Activated T-cell treated with anti-CD3 and anti-CD28 coated beads for 4 hours (primary cell): ENCODE data around the gene ROPN1.
"Not testable (repeated sequence)": the region's sequence is repeated elsewhere in the genome, so short reads cannot be mapped to it uniquely, and the experiment has no call there.

Source experiments
- DNase-seq: peaks from one replicate; pipeline ENCODE4 v3.0.0-alpha.2; 2020

ROPN1 gene

GRCh38 chr3:123993818-123994217, 1.9 kb upstream of the ROPN1 start:
- DNase-seq, result no peak

DNA sequence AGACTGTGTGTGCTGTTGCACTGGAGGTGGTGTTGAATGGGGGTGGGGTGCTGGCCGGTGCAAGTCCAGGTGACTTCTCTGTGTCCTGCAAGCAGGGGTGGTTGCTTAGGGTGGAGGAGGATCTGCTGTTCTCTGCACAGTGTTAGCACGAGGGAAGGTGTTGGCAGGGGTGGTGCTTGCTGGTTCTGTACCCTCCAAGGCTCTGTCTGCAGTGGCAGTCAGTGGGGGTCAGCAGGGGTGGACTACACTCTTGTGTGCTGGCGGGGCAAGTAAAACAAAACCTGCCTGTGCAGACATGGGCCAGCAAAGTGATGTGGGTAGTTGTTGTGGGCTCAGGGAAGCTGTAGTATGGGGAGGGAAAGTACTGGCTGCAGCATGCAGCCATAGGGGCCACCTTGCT, 5.5 kb downstream of the ROPN1 start:
- DNase-seq, result no peak

- no peak for DNase-seq
These were observed 7.0 kb downstream of the ROPN1 start for GRCh38 chr3:123984957-123985356.

- no peak for DNase-seq
These were observed 7.6 kb downstream of the ROPN1 start for GRCh38 chr3:123984350-123984749.

DNA sequence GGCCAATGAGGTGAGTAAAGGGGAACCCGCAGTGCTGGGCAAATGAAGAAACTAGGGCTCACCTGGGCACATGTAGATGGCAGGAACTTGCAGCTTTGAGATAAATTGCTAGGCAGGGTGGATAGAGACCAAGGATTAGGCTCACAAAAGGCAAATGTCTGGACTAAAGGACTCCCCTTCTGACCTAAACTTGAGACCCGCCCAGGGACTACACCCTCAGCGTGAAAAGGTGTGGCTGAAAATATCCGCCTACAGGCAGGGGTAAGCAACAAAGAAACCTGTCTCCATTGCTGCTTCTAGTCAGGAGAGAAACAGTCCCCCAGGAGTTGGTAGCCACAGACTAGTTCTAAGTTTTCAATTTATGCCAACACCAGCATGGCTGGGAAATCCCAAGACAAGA, 10.6 kb downstream of the ROPN1 start:
- DNase-seq, result not testable (repeated sequence)

- DNase-seq, result no peak
These were observed 11.4 kb downstream of the ROPN1 start for GRCh38 chr3:123980539-123980938.

GRCh38 chr3:123979525-123980501, 12.1 kb downstream of the ROPN1 start:
- not testable (repeated sequence) for DNase-seq

GRCh38 chr3:123976904-123977303, 15.0 kb downstream of the ROPN1 start:
- not testable (repeated sequence) for DNase-seq

DNA sequence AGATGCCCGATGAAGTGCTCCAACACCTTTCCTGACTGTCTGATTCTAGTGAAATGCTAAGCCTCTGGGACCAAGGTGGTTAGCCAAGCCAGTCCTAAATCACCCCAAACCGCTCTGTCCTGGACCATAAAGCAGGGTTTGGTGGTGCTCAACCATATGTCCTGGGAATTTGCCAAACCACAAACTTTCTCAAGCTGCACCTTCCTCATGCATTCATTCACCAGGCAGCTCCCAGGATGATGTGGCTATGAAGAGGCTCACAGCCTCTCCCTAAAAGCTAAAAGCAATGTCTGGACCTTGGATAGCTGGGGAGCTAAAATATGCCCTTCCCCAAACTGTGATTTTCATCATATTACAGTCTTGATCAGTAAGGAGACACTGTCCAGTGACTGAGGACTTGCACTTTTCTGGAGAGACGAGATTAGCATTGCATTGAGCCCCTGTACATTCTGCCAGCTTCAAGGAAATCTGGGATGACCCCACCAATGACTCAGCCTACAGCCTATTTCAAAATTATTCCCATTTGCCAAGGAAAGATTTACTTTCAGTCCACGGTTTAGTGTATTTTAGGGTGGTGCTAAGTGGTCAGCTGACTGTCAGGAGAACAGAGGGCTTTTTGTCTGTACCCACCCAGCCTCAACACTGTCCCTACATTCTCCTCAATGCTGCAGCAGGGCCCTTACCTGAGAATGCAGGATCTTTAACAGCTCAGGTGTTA, 15.6 kb downstream of the ROPN1 start:
- DNase-seq, result not testable (repeated sequence)

GRCh38 chr3:123975030-123975429, 16.9 kb downstream of the ROPN1 start:
- not testable (repeated sequence) for DNase-seq

DNA sequence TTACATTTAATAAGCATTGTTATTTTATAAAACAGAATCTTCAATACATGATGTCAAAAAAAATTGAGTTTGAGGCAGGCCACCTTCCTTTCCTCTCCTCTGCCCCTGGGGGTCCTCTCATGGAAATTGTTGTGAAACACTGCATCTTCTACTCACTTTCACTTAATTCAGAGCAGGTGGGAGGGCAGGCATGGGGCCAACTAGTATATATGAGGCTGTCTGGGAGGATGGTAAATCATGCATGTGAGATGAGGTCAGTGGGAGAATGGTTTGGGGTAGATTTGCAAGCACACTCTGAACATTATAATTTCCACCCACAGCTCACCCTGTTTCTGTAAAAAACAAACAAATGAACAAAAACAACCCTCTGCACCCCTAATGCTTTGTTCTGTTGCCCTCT, 20.5 kb downstream of the ROPN1 start:
- no peak for DNase-seq

DNA sequence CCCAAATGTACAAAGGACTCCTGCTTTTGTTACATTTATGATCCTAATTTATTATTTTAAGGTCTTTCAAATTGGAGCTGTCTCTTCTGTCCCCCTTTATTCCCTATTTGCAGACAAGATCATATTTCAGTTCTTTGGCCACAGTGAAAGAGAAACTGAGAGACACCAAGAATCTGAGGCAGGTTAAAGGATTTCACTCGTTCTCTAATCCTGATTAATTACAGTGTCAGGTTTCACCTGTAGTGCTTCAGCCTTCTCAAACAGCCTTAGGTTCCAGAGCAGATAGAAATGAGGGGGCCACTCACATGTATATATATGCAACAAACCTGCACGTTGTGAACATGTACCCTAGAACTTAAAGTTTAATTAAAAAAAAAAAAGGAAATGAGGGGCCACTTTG, 24.7 kb downstream of the ROPN1 start:
- not testable (repeated sequence) for DNase-seq

GRCh38 chr3:123966799-123967198, 25.1 kb downstream of the ROPN1 start:
- DNase-seq, result not testable (repeated sequence)

DNA sequence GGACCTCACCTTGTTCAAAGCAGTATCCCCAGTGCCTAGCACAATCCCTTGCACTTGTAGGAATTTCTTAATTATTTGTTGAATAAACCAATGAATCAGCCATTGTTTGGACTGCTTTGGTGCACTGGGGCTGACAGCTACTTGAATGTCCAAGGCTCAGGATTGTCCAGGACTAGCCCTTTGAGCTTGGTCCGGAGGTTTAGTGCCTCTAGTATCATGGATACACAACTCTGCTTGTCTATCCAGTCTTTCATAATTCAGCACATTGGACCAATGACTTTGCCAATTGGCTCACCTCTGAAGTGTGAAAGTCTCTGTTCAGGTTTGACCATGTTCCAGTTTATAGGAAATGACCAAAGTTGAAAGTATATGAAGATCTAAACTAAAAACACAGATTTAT, 27.1 kb downstream of the ROPN1 start:
- DNase-seq, result not testable (repeated sequence)

DNA sequence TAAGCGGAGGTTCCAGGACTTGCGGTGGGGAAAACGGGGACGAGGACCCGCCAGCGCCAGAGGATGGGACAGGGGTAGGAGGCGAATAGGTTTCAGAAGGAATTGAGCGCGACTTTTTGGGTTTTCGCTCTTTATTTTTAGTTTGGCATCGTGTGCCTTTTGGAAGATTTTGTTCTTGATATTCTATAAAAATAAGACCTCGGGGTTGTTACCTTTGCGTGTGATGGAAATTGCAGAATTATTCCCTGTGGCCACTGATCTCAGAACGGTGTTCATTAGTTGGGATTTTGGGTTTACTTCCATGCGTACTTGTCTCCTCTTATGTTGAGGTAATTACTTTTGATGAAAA, 30.4 kb downstream of the ROPN1 start:
- no peak for DNase-seq

DNA sequence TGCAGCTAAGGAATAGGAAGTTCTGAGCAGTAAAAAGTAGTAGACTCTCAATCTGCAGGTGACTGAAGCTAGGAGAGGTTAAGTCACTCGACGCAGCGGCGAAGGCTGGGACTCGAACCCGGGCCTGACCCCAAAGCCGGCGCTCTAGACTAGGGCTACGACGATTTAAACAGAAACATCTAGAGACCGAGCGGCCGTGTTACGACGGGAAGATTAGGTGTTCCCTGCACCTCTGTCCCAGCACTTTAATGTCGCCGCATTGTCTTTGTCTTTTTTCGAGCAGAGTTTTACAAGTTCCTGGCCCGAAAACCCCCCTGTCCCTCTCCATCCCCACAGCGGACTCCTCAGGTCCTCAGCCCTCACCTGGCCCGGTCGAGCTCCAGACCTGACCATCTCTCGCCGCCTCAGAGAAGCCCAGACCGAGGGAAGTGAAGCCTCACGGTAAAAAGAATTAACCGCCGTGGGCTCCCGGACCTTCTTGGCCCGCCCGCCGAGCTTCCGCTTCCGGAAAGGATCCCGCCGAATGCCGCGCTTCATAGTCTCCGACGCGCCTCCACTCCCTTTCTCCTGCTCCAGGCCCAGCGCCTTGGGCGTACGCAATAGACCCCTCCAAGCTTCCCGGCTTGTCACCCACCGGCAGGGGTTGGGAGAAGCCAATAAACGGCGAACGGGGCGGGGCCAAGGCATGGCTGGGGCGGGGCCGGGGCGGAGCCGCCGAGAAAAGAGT, 31.0 kb downstream of the ROPN1 start, which contains the start of gene CCDC14:
TSS of gene CCDC14 (minus strand) at position 449 of the 727 bp plus-strand sequence. CDS start at position 393, 56 bp downstream.
- DNase-seq, result peak; percentile 61

DNA sequence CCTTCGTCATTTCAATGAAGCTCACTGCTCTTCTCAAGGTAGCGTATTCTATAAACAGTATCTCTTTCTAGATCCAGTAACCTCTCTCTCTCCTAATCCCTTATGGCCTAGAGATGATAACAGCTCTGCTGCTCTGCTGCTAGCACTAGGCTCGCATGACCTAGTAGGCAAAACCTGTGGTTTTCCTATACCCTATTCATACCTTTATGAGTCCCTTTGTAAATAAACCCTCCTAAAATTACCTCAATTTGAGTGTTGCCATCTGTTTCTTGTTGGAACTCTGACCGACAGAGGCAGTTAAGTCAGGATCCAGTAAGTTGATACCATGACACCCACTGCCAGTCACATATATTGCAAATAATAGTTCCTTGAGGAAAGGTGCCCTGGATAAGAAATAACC, 38.2 kb downstream of the ROPN1 start:
- DNase-seq, result no peak

DNA sequence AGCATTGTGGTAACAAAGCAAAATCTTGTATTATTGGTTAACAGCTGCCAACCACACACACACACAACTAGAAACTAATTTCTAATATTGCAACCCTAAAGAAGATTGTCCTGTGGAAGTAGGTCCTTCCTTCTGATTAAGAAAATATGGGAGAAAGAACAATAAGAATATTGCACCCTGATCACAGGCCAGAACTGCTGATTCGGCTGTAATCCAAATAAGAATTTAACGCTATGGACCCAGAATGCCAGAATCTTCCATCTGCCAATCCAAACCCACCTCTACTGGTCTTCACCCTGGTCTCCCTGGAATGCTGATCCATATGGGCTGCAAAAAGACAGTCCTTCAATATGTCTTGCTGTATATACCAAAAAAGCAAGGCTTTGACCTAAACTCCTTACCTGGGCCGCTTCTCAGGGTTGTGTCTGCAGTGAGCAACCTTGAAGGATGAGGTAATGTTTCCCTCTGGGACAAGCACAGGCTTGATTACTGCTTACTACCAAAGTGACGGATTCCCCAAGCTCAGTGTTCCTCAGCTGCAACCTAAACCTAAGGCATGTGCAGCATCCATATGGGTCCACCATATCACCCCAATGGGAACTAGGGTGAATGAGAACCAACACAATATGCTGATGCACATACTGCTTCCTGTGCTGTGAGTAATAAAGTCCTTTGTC, 38.9 kb downstream of the ROPN1 start:
- no peak for DNase-seq

GRCh38 chr3:123951522-123952447, 40.1 kb downstream of the ROPN1 start:
- no peak for DNase-seq

DNA sequence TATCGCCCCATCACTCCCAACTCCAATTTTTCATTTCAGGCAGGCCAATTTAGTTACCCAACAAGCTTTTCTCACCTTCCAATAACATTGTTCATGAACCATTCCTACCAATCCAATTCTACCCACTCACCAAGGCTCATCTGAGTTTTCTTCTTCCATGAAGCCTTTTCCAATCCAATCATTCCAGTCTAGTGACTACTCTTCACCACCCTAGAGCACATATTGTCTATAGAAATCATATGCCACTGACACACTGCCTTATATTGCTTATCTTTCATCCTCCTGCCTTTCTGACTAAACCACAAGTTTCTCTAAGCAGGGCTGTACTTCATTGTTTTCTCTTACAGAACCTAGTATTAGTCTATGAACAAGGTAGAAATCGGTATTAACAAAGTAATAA, 42.3 kb downstream of the ROPN1 start:
- DNase-seq, result no peak

DNA sequence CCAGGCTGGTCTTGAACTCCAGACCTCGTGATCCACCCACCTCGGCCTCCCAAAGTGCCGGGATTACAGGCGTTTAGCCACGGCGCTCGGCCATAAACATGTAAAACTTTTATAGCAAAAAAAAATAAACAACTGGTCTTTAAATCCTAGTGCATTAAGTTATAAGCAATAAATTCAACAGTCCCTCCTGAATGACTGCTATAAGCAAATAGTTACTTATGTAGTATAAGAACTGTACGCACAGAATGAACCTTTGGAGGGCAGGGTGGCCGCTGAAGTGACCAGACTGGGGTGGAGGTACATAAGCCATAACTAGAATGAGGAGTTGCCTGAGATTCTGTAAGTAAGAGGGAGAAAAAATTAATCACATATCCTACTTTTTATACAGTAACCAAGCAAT, 43.5 kb downstream of the ROPN1 start:
- no peak for DNase-seq
